Panc1 (cell line): ENCODE measurements around the gene B4GALNT4. TPM values are rescaled to one million over a fixed set of nuclear protein-coding genes. Genes with fewer than 3 reads are reported as not detected.

Source experiments
- ATAC-seq: fragments of 200-7000 bp; cut with Tn5 transposase; 2 replicates; pipeline ENCODE4 v1.9.1; 2020; ENCODE audit warnings: mild to moderate bottlenecking, moderate library complexity
- BruUV-seq: library from RNA; stranded (reverse); fragments of 400-500 nt; replicated peaks from 2 replicates; lab custom pipeline; 2021; lab: Mats Ljungman, UMichigan
- CTCF ChIA-PET: fragments of 300-600 bp; sonication (Branson Sonifier 250); formaldehyde crosslinking; loops from one replicate; lab custom pipeline; 2022; ENCODE audit warnings: antibody characterized with exemption; lab: Charles Lee
- POLR2A ChIA-PET: fragments of 300-600 bp; sonication (Branson Sonifier 250); formaldehyde crosslinking; loops from one replicate; lab custom pipeline; 2022; ENCODE audit warnings: antibody characterized with exemption; lab: Charles Lee
- DNase-seq: peaks from one replicate; pipeline ENCODE4 v3.0.0-alpha.2; 2010; ENCODE audit warnings: low read depth, low spot score
- H3K27ac ChIP-seq: 2 replicates; pipeline ENCODE4 v1.5.1; 2011; ENCODE audit warnings: mild to moderate bottlenecking, low read length, inconsistent platforms
- H3K27me3 ChIP-seq: fragments of 200-500 bp; sonication (Bioruptor generic); 2 replicates; pipeline ENCODE4 v1.6.0; 2014; ENCODE audit warnings: low read length, inconsistent platforms; ENCODE audit not compliant: control insufficient read depth, insufficient read depth
- H3K36me3 ChIP-seq: fragments of 200-500 bp; sonication (Bioruptor generic); 2 replicates; pipeline ENCODE4 v1.5.1; 2014; ENCODE audit warnings: inconsistent platforms, mild to moderate bottlenecking, low read length, moderate library complexity; ENCODE audit not compliant: control insufficient read depth, insufficient read depth
- H3K4me1 ChIP-seq: 2 replicates; pipeline ENCODE4 v1.5.1; 2011; ENCODE audit warnings: inconsistent platforms, mild to moderate bottlenecking, low read length, moderate library complexity; ENCODE audit not compliant: control insufficient read depth, insufficient read depth
- H3K4me3 ChIP-seq, 2 experiments: 2 replicates each; pipeline ENCODE4 v1.5.1; 2011 to 2012; ENCODE audit warnings: low read depth in 2 of 2, low read length in 2 of 2, mild to moderate bottlenecking in 2 of 2, inconsistent platforms in 1 of 2, moderate library complexity in 1 of 2
- H3K9me3 ChIP-seq: fragments of 200-500 bp; sonication (Bioruptor generic); 2 replicates; pipeline ENCODE4 v1.5.1; 2014; ENCODE audit warnings: low read depth, mild to moderate bottlenecking, inconsistent platforms, low read length, moderate library complexity; ENCODE audit not compliant: control insufficient read depth, insufficient read depth
- CTCF ChIP-seq: fragments of 450-650 bp; IDR thresholded peaks from 2 replicates; pipeline ENCODE4 v1.5.1; 2017; ENCODE audit warnings: mild to moderate bottlenecking
- POLR2AphosphoS5 ChIP-seq: IDR thresholded peaks from 2 replicates; pipeline ENCODE4 v1.6.1; 2012; ENCODE audit warnings: mild to moderate bottlenecking, low read depth, low read length, moderate library complexity
- REST ChIP-seq, 2 experiments: IDR thresholded peaks; 2 replicates each; pipeline ENCODE4 v1.6.1; 2011 to 2012; ENCODE audit warnings: low read depth in 2 of 2, control low read depth in 1 of 2, low read length in 1 of 2, mild to moderate bottlenecking in 1 of 2, moderate library complexity in 1 of 2; ENCODE audit not compliant: insufficient read depth in 1 of 2
- SIN3A ChIP-seq: IDR thresholded peaks from 2 replicates; pipeline ENCODE4 v1.6.1; 2012; ENCODE audit warnings: low read depth, mild to moderate bottlenecking, low read length, moderate library complexity, borderline replicate concordance; ENCODE audit not compliant: insufficient read depth
- TCF7L2 ChIP-seq: IDR thresholded peaks from 2 replicates; pipeline ENCODE4 v1.6.1; 2011; ENCODE audit warnings: mild to moderate bottlenecking, low read depth, low read length, inconsistent platforms
- in situ Hi-C: cut with HindIII; loops from 2 replicates; pipeline ENCODE4 v1.10.0; 2016; ENCODE audit warnings: low sequenced_read_pairs, low pct_unique_long_range_greater_than_20kb
- intact Hi-C: fragments of 100-400 bp; cut with micrococcal nuclease; formaldehyde crosslinking; loops from one replicate; pipeline ENCODE4 v1.10.0; 2022; ENCODE audit not compliant: unreplicated experiment
- total RNA-seq: library from RNA; stranded (reverse); gene quantifications from one replicate; pipeline ENCODE4 v1.2.1, GENCODE V29; 2021; ENCODE audit not compliant: unreplicated experiment

B4GALNT4 gene
- total RNA-seq, 1 experiment from 2014 or later, result 122 TPM

GRCh38 chr11:359181-359714 is 10.1 kb upstream of the B4GALNT4 start:
- ATAC-seq, result no peak
- Histone ChIP-seq H3K36me3 (no peaks in the 10 kb centered on the region), H3K4me3 (no peak overlapping the region), H3K9me3 (no peaks in the 10 kb centered on the region), H3K27ac (0 out of 2 replicates have a peak overlapping the region, but pooled peaks have one; percentile 1), H3K27me3 (no peaks in the 10 kb centered on the region), H3K4me1 (peaks cover 12% of the 10 kb centered on the region)
- BruUV-seq, result no TSS peak
- in situ Hi-C loops, result no loop called here
- ChIA-PET POLR2A (interaction anchor here (0.6 kb wide), 2 partner anchors 73 to 89 kb away, joined by 3 read pairs; no protein-coding TSS in a partner anchor), CTCF (interaction anchor here (0.7 to 0.9 kb wide), 4 partner anchors 9 to 91 kb away, joined by 3 to 8 read pairs (median 5); no protein-coding TSS in a partner anchor)
- TF ChIP-seq CTCF (no peak), TCF7L2 (no peak), SIN3A (no peak), POLR2AphosphoS5 (no peak)
- intact Hi-C loops, result loop anchor here (5.0 to 10.0 kb wide), 2 partner anchors 52 to 144 kb away; partner anchors contain the start of gene IFITM2
- no peak for DNase-seq

GRCh38 chr11:360326-361280 is 8.7 kb upstream of the B4GALNT4 start:
- no peaks in the 10 kb centered on the region for H3K36me3 ChIP-seq
- ATAC-seq, result no peak
- H3K27ac ChIP-seq, result no peak overlapping the region
- no peaks in the 10 kb centered on the region for H3K27me3 ChIP-seq
- peaks cover 2% of the 10 kb centered on the region for H3K4me1 ChIP-seq
- in situ Hi-C loops (no loop called here), intact Hi-C loops (no loop called here)
- no peaks in the 10 kb centered on the region for H3K9me3 ChIP-seq
- CTCF ChIA-PET, result no interaction called here
- no peak for DNase-seq
- no TSS peak for BruUV-seq
- no peak overlapping the region for H3K4me3 ChIP-seq
- TF ChIP-seq SIN3A (no peak), TCF7L2 (no peak), CTCF (no peak), REST (IDR thresholded peaks at IDR 0.05; ENCODE audit: insufficient read depth in 1 of 2, low read depth in 2 of 2, low read length in 1 of 2) (no peak), POLR2AphosphoS5 (no peak)
- POLR2A ChIA-PET, result no interaction called here
